ENCODE measurements around the gene YDJC. TPM values are rescaled to one million over a fixed set of nuclear protein-coding genes. Genes with fewer than 3 reads are reported as not detected.
"Not testable (repeated sequence)": the region's sequence is repeated elsewhere in the genome, so short reads cannot be mapped to it uniquely, and the experiment has no call there.

The YDJC gene
- total RNA-seq, 4 donors from 2014 or later = 34.1 to 53.8 (median 39.6) TPM

DNA sequence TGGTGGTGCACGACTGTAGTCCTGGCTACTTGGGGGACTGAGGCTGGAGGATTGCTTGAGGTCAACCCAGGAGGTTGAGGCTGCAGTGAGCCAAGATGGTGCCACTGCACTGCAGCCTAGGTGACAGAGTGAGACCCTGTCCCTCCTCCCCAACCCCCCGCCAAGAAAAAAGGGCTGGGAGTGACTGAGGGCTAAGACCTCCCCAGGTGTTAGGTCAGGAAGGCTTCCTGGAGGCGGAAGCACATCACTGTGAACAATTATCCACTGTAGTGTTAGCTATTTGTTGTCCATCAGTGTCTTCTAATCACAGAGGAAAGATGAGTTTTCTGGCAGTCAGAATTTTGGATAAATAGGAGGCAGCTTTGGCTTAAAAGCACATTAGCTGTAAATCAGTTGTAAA, 8.8 kb downstream of the YDJC start:
- TF ChIP-seq, protein P1, sequence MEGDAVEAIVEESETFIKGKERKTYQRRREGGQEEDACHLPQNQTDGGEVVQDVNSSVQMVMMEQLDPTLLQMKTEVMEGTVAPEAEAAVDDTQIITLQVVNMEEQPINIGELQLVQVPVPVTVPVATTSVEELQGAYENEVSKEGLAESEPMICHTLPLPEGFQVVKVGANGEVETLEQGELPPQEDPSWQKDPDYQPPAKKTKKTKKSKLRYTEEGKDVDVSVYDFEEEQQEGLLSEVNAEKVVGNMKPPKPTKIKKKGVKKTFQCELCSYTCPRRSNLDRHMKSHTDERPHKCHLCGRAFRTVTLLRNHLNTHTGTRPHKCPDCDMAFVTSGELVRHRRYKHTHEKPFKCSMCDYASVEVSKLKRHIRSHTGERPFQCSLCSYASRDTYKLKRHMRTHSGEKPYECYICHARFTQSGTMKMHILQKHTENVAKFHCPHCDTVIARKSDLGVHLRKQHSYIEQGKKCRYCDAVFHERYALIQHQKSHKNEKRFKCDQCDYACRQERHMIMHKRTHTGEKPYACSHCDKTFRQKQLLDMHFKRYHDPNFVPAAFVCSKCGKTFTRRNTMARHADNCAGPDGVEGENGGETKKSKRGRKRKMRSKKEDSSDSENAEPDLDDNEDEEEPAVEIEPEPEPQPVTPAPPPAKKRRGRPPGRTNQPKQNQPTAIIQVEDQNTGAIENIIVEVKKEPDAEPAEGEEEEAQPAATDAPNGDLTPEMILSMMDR (IDR thresholded peaks at IDR 0.05) = no peak
- Histone ChIP-seq H3K4me1 (peaks cover 21 to 47% (median 24%) of the 10 kb centered on the region in 3 donors), H3K4me3 (no peak overlapping the region), H3K27me3 (no peaks in the 10 kb centered on the region), H3K27ac (no peak overlapping the region), H3K36me3 (peaks cover 0 to 77% (median 0%) of the 10 kb centered on the region in 3 donors), H3K9me3 (no peaks in the 10 kb centered on the region)
- no peak for DNase-seq
- intact Hi-C loops (cut with DNase I) = no loop called here
- 83 to 88% methylated on average over 1 to 3 of the region's 3 CpGs for WGBS, 2 donors

DNA sequence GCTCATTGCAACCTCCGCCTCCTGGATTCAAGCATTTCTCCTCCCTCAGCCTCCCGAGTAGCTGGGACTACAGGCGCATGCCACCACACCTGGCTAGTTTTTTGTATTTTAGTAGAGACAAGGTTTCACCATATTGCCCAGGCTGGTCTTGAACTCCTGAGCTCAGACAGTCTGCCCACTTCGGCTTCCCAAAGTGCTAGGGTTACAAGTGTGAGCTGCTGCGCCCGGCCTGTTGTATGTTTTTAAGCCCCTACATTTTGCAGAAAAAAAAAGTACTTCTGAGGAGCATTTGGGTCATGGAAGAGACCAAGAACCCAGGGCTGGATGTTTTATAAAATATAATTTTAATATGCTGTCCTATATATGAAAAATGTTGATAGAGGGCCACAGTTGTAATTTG, 12.5 kb downstream of the YDJC start:
- H3K9me3 ChIP-seq; intact Hi-C loops (cut with DNase I); H3K4me3 ChIP-seq; DNase-seq; H3K27me3 ChIP-seq; H3K27ac ChIP-seq: not testable (repeated sequence)
- 90 to 99% methylated on average over 3 to 6 of the region's 6 CpGs for WGBS, 2 donors
- peaks cover 0 to 88% (median 10%) of the 10 kb centered on the region in 3 donors for H3K36me3 ChIP-seq
- peaks cover 0 to 22% (median 3%) of the 10 kb centered on the region in 3 donors for H3K4me1 ChIP-seq

DNA sequence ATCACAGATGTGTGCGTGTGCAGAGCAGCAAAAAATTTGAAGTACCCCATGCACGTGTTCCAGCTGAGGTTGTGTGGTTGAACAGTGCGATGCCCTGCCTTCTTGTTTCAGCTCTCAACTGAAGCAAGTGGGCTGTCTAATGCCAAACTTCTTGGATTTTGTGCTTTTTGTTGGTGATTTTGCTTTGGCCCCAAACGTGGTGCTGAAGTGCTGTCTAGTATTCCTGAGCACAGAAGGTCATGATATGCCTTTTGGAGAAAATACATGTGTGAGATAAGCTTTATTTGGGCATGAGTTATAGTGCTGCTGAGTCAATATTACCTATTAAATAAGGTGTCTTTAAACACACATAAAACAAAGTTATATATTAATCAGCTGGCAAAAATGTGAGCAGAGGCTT, 14.1 kb downstream of the YDJC start:
- intact Hi-C loops (cut with DNase I) = no loop called here
- H3K4me3 ChIP-seq = no peak overlapping the region
- TF ChIP-seq POLR2A (IDR thresholded peaks at IDR 0.05) = no peak
- TF ChIP-seq, protein P1 (IDR thresholded peaks at IDR 0.05) = no peak
- 73 to 85% methylated on average over 4 of the region's 4 CpGs for WGBS, 2 donors
- no peaks in the 10 kb centered on the region for H3K9me3 ChIP-seq
- H3K36me3 ChIP-seq = peaks cover 0 to 90% (median 10%) of the 10 kb centered on the region in 3 donors
- no peak overlapping the region for H3K27ac ChIP-seq
- peaks cover 0 to 16% (median 0%) of the 10 kb centered on the region in 3 donors for H3K4me1 ChIP-seq
- no peaks in the 10 kb centered on the region for H3K27me3 ChIP-seq
- DNase-seq = no peak

DNA sequence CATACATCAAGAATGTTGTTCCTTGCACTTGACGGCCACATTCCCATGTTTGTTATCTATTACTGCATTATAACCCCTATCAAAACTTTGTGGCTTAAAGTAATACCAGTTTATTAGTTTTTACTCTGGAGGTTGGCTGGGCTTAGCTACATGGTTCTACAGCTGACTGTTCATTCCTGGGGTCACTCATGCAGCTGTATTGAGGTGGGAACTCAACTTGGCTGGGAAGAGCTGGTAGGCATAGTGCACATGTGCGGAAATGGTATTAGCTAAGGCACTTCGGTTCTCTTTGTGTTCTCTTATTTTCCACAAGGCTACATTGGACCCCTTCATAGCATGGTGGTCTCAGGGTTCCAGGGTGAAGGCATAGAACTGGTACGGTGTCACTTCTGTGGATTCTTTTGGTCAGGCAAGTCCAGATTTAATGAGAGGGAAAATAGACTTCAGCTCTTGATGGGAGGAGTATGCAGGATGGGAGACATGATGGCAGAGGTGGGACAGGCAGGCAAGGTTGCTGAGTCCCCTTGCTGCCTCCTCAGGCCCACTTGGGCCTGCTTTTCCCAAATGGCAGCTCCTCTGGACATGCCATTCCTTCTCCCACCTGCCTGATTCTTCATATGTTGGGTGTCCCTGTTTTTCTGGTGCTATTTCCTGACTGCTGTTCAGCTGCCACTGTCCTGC, 16.1 kb downstream of the YDJC start:
- Histone ChIP-seq H3K4me3 (no peak overlapping the region), H3K9me3 (no peaks in the 10 kb centered on the region), H3K27ac (no peak overlapping the region), H3K4me1 (peaks cover 0 to 16% (median 0%) of the 10 kb centered on the region in 3 donors), H3K27me3 (no peaks in the 10 kb centered on the region), H3K36me3 (peaks cover 0 to 89% (median 10%) of the 10 kb centered on the region in 3 donors)
- intact Hi-C loops (cut with DNase I) = no loop called here
- 94 to 97% methylated on average over 4 of the region's 4 CpGs for WGBS, 2 donors
- TF ChIP-seq POLR2A (IDR thresholded peaks at IDR 0.05) = no peak
- TF ChIP-seq, protein P1 (IDR thresholded peaks at IDR 0.05) = no peak
- no peak for DNase-seq

DNA sequence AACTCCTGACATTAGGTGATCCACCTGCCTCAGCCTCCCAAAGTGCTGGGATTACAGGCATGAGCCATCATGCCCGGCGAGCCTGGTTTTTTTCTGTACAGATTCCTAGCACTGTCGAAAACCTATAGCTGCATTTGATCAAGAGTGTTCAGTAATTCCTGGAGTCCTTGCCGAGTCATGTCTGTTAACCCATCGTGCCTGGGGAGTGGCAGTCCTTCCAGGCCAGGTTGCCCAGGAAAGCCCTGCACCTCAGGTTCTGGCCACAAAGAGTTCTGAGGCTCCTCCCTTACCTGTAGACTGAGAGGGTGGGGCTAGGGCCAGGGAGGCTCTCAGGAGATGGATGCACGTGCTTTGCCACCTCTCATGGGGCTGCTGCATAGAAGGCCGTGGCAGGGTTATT, 17.0 kb downstream of the YDJC start:
- DNase-seq = no peak
- WGBS, 2 donors = 51 to 53% methylated on average over 5 to 6 of the region's 7 CpGs
- H3K27ac ChIP-seq = peak overlapping the region in 1 of 4 donors; percentile 42
- H3K27me3 ChIP-seq = no peaks in the 10 kb centered on the region
- no peak overlapping the region for H3K4me3 ChIP-seq
- peaks cover 0 to 82% (median 10%) of the 10 kb centered on the region in 3 donors for H3K36me3 ChIP-seq
- TF ChIP-seq, protein P1 (IDR thresholded peaks at IDR 0.05) = peak in 2 of 6 experiments; percentile 13 to 24
- no peak for TF ChIP-seq POLR2A (IDR thresholded peaks at IDR 0.05)
- intact Hi-C loops (cut with DNase I) = no loop called here
- peaks cover 0 to 16% (median 0%) of the 10 kb centered on the region in 3 donors for H3K4me1 ChIP-seq
- no peaks in the 10 kb centered on the region for H3K9me3 ChIP-seq
